Liver (tissue), 9 donors: ENCODE measurements around the gene TIAM2. TPM values are rescaled to one million over a fixed set of nuclear protein-coding genes. Genes with fewer than 3 reads are reported as not detected.

Experiments used
- DNase-seq: peaks from one replicate; pipeline ENCODE4 v3.0.0-alpha.2; 2017; ENCODE audit warnings: low spot score
- H3K27ac ChIP-seq, 2 donors: one replicate each; pipeline ENCODE4 v1.7.0; 2013; ENCODE audit warnings: inconsistent platforms in 2 of 2, low read length in 2 of 2, control low read depth in 1 of 2, low read depth in 1 of 2, mild to moderate bottlenecking in 1 of 2
- H3K27me3 ChIP-seq, 4 donors: one replicate each; pipeline versions ENCODE4 v1.6.1 to v1.7.0; 2013; ENCODE audit warnings: low read length in 3 of 4, inconsistent platforms in 1 of 4, mild to moderate bottlenecking in 1 of 4, moderate library complexity in 1 of 4; ENCODE audit not compliant: control insufficient read depth in 4 of 4, insufficient read depth in 4 of 4
- H3K36me3 ChIP-seq, 4 donors: one replicate each; pipeline versions ENCODE4 v1.6.1 to v1.7.0; 2013; ENCODE audit warnings: low read length in 3 of 4, mild to moderate bottlenecking in 3 of 4, low read depth in 1 of 4, moderate library complexity in 1 of 4; ENCODE audit not compliant: control insufficient read depth in 4 of 4, insufficient read depth in 3 of 4
- H3K4me1 ChIP-seq, 4 donors: one replicate each; pipeline versions ENCODE4 v1.6.1 to v1.7.0; 2013; ENCODE audit warnings: low read length in 3 of 4, mild to moderate bottlenecking in 3 of 4, moderate library complexity in 1 of 4; ENCODE audit not compliant: control insufficient read depth in 4 of 4, insufficient read depth in 4 of 4
- H3K4me3 ChIP-seq, 3 donors: one replicate each; pipeline versions ENCODE4 v1.6.1 to v1.7.0; 2013; ENCODE audit warnings: low read length in 3 of 3, control low read depth in 1 of 3, low read depth in 1 of 3, mild to moderate bottlenecking in 1 of 3
- H3K9ac ChIP-seq, 2 donors: one replicate each; pipeline ENCODE4 v1.7.0; 2013; ENCODE audit warnings: low read length in 2 of 2, mild to moderate bottlenecking in 2 of 2, moderate library complexity in 2 of 2, control low read depth in 1 of 2, low read depth in 1 of 2
- H3K9me3 ChIP-seq, 4 donors: one replicate each; pipeline versions ENCODE4 v1.6.1 to v1.7.0; 2013; ENCODE audit warnings: low read length in 3 of 4; ENCODE audit not compliant: control insufficient read depth in 4 of 4
- EGR1 ChIP-seq, 2 donors: IDR thresholded peaks; 2 replicates each; pipeline ENCODE4 v1.6.1; 2016 to 2018; ENCODE audit warnings: antibody characterized with exemption in 2 of 2, low read depth in 2 of 2
- FOXA1 ChIP-seq: IDR thresholded peaks from 2 replicates; pipeline ENCODE4 v1.6.1; 2016; ENCODE audit warnings: antibody characterized with exemption
- FOXA2 ChIP-seq: IDR thresholded peaks from 2 replicates; pipeline ENCODE4 v1.6.1; 2016; ENCODE audit warnings: antibody characterized with exemption
- GABPA ChIP-seq, 2 donors: IDR thresholded peaks in 1 of 2; conservative IDR thresholded peaks in 1 of 2; 2 replicates each; pipeline ENCODE4 v1.6.1; 2016; ENCODE audit warnings: antibody characterized with exemption in 2 of 2, mild to moderate bottlenecking in 1 of 2, moderate library complexity in 1 of 2
- JUND ChIP-seq, 2 donors: IDR thresholded peaks; 2 replicates each; pipeline ENCODE4 v1.6.1; 2016; ENCODE audit warnings: antibody characterized with exemption in 2 of 2
- NR2F2 ChIP-seq: IDR thresholded peaks from 2 replicates; pipeline ENCODE4 v1.6.1; 2016; ENCODE audit warnings: antibody characterized with exemption
- RAD21 ChIP-seq, 2 donors: IDR thresholded peaks; 2 replicates each; pipeline ENCODE4 v1.6.1; 2016; ENCODE audit warnings: antibody characterized with exemption in 2 of 2, mild to moderate bottlenecking in 2 of 2
- RXRA ChIP-seq, 2 donors: IDR thresholded peaks; 2 replicates each; pipeline ENCODE4 v1.6.1; 2017 to 2018; ENCODE audit warnings: antibody characterized with exemption in 2 of 2, mild to moderate bottlenecking in 1 of 2
- SP1 ChIP-seq: IDR thresholded peaks from 2 replicates; pipeline ENCODE4 v1.6.1; 2018; ENCODE audit warnings: antibody characterized with exemption, mild to moderate bottlenecking
- TAF1 ChIP-seq: conservative IDR thresholded peaks from 2 replicates; pipeline ENCODE4 v1.6.1; 2016; ENCODE audit warnings: antibody characterized with exemption, mild to moderate bottlenecking
- YY1 ChIP-seq: IDR thresholded peaks from 2 replicates; pipeline ENCODE4 v1.6.1; 2016; ENCODE audit warnings: antibody characterized with exemption, mild to moderate bottlenecking
- ZBTB33 ChIP-seq: IDR thresholded peaks from 2 replicates; pipeline ENCODE4 v1.6.1; 2016; ENCODE audit warnings: antibody characterized with exemption
- WGBS: extraction: QIAGEN DNeasy Blood & Tissue Kit; methylation state at CpG from one replicate; pipeline ENCODE4 v1.1.7; 2013; 5-methylcytosine and 5-hydroxymethylcytosine counted together
- polyA plus RNA-seq, 2 donors: library from polyadenylated mRNA; stranded (reverse) in 1 of 2; unstranded in 1 of 2; fragments of 200-250 nt in 1 of 2; fragments of >200 nt in 1 of 2; fragmentation: Nextera tagmentation in 1 of 2; extraction: Ambion mirVana in 1 of 2; gene quantifications; one replicate each; pipeline versions ENCODE4 v1.2.1 to v1.2.3, GENCODE V29; 2013 to 2015
- total RNA-seq, 2 donors: library from RNA; depleted of rRNA; stranded (reverse); fragments of >200 nt; gene quantifications; one replicate each; pipeline ENCODE4 v1.2.3, GENCODE V29; 2014
- TF ChIP-seq, protein P1 (sequence below): IDR thresholded peaks from 2 replicates; pipeline ENCODE4 v1.6.1; 2016; ENCODE audit warnings: antibody characterized with exemption
- TF ChIP-seq, protein P2 (sequence below): fragments of 150-350 bp; IDR thresholded peaks from 2 replicates; pipeline ENCODE4 v1.5.1; 2017; ENCODE audit warnings: improper control_type of control experiment, low read depth, low read length; ENCODE audit not compliant: missing input control
- TF ChIP-seq, protein P3 (sequence below): IDR thresholded peaks from 2 replicates; pipeline ENCODE4 v1.6.1; 2016; ENCODE audit warnings: antibody characterized with exemption, mild to moderate bottlenecking
- donor health status: healthy.
- donor health status: healthy.
- donor health status: healthy.
- donor health status: healthy.
- donor health status: healthy.

TIAM2 gene
- total and polyA plus RNA-seq, 4 donors: 0.62 to 3.7 (median 2.4) TPM

DNA sequence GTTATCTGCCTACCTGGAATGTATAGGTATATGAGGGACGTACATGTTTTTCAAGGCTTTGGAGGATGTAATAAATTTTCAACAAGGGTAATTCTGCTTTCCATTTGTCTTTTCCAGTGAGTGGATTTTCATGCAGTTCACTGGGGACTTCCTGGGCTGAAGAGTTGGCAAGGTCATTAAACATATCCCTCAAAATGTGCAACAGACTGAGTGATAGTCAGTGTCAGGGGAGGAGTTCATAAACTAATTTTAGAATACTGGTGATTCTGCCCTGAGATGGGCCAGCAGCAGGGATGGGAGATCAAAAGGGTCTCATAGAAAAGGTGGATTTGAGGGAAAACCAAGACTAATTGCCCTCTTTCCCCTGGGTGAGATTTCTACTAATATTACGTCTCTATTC lies 146.4 kb downstream of the TIAM2 start:
- Histone ChIP-seq H3K27ac (no peak overlapping the region), H3K36me3 (no peaks in the 10 kb centered on the region), H3K9me3 (no peaks in the 10 kb centered on the region), H3K4me1 (peaks cover 0 to 6% (median 1%) of the 10 kb centered on the region in 4 donors), H3K4me3 (no peak overlapping the region), H3K27me3 (no peaks in the 10 kb centered on the region), H3K9ac (no peak overlapping the region)
- TF ChIP-seq FOXA1 (no peak), FOXA2 (no peak), ZBTB33 (no peak), RXRA (IDR thresholded peaks at IDR 0.05) (no peak), EGR1 (IDR thresholded peaks at IDR 0.05; ENCODE audit: low read depth in 2 of 2) (no peak), NR2F2 (no peak), JUND (IDR thresholded peaks at IDR 0.05) (no peak), RAD21 (IDR thresholded peaks at IDR 0.05) (no peak), SP1 (no peak), GABPA (IDR thresholded peaks at IDR 0.05 in 1 of 2, conservative IDR thresholded peaks at IDR 0.05 in 1 of 2) (no peak), TAF1 (no peak), YY1 (no peak)
- TF ChIP-seq, protein P1, sequence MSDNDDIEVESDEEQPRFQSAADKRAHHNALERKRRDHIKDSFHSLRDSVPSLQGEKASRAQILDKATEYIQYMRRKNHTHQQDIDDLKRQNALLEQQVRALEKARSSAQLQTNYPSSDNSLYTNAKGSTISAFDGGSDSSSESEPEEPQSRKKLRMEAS: no peak
- TF ChIP-seq, protein P2, sequence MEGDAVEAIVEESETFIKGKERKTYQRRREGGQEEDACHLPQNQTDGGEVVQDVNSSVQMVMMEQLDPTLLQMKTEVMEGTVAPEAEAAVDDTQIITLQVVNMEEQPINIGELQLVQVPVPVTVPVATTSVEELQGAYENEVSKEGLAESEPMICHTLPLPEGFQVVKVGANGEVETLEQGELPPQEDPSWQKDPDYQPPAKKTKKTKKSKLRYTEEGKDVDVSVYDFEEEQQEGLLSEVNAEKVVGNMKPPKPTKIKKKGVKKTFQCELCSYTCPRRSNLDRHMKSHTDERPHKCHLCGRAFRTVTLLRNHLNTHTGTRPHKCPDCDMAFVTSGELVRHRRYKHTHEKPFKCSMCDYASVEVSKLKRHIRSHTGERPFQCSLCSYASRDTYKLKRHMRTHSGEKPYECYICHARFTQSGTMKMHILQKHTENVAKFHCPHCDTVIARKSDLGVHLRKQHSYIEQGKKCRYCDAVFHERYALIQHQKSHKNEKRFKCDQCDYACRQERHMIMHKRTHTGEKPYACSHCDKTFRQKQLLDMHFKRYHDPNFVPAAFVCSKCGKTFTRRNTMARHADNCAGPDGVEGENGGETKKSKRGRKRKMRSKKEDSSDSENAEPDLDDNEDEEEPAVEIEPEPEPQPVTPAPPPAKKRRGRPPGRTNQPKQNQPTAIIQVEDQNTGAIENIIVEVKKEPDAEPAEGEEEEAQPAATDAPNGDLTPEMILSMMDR: no peak
- TF ChIP-seq, protein P3, sequence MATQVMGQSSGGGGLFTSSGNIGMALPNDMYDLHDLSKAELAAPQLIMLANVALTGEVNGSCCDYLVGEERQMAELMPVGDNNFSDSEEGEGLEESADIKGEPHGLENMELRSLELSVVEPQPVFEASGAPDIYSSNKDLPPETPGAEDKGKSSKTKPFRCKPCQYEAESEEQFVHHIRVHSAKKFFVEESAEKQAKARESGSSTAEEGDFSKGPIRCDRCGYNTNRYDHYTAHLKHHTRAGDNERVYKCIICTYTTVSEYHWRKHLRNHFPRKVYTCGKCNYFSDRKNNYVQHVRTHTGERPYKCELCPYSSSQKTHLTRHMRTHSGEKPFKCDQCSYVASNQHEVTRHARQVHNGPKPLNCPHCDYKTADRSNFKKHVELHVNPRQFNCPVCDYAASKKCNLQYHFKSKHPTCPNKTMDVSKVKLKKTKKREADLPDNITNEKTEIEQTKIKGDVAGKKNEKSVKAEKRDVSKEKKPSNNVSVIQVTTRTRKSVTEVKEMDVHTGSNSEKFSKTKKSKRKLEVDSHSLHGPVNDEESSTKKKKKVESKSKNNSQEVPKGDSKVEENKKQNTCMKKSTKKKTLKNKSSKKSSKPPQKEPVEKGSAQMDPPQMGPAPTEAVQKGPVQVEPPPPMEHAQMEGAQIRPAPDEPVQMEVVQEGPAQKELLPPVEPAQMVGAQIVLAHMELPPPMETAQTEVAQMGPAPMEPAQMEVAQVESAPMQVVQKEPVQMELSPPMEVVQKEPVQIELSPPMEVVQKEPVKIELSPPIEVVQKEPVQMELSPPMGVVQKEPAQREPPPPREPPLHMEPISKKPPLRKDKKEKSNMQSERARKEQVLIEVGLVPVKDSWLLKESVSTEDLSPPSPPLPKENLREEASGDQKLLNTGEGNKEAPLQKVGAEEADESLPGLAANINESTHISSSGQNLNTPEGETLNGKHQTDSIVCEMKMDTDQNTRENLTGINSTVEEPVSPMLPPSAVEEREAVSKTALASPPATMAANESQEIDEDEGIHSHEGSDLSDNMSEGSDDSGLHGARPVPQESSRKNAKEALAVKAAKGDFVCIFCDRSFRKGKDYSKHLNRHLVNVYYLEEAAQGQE: no peak
- DNase-seq: no peak
- WGBS: 93% methylated on average over 2 of the region's 2 CpGs
